PFSK-1 (cell line): Measurements from ENCODE around the gene DTYMK.

Experiments used
- REST ChIP-seq, 2 experiments: IDR thresholded peaks; 2 replicates each; pipeline versions ENCODE4 v1.6.1 to v1.8.0; 2011 to 2012; ENCODE audit warnings: low read depth in 2 of 2, low read length in 2 of 2, control low read depth in 1 of 2, inconsistent platforms in 1 of 2, mild to moderate bottlenecking in 1 of 2, moderate library complexity in 1 of 2; ENCODE audit not compliant: insufficient read depth in 1 of 2
- TAF1 ChIP-seq: IDR thresholded peaks from 2 replicates; pipeline ENCODE4 v1.6.1; 2012; ENCODE audit warnings: low read length, control low read depth, borderline replicate concordance; ENCODE audit not compliant: insufficient read depth

GRCh38 chr2:241654551-241654950, 32.1 kb downstream of the DTYMK start:
- TF ChIP-seq TAF1 (no peak), REST (IDR thresholded peaks at IDR 0.05; ENCODE audit: insufficient read depth in 1 of 2, low read depth in 2 of 2, low read length in 2 of 2) (no peak)
